Measurements from ENCODE around the gene WNT11. TPM values are rescaled to one million over a fixed set of nuclear protein-coding genes. Genes with fewer than 3 reads are reported as not detected.

The WNT11 gene
- total and polyA plus RNA-seq, 2 of the 13 experiments (the other 11 are each of a cell fraction or from before 2014, with no cell fraction given) = 0.34 to 0.66 TPM

DNA sequence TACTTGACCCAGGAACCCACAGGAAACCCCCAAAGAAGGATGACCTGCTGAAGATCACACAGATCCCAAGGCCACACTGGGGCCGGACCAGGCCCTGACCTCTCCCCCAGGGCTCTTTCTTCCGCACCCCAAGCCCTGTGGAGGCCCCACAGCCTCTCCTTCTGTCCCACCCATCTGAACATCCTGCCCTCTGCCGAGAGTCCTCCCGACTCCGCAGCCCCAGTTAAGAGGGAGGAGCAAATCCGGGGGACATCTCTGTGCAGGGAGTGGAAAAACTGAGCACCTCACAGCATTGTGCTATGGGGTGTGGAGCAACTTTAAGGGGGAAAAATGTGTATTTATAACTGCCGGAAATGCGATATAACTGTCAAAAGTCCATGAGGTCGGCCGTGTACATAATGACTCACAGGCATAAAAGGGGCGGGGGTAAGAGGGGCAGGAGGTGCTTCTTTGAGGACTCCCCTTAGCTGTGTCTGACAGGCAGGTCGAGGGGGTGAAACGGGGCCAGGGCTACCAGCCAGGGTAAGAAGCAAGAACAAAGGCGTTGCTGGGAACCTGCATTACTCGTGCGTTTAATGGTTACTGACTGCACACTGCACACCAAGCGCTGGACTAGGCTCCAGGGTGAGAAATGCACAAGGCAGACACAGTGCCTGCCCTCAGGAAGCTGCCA is 57.2 kb downstream of the WNT11 start (continued):
- TF ChIP-seq, protein P1, sequence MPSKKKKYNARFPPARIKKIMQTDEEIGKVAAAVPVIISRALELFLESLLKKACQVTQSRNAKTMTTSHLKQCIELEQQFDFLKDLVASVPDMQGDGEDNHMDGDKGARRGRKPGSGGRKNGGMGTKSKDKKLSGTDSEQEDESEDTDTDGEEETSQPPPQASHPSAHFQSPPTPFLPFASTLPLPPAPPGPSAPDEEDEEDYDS (CRISPR knock-in tag; IDR thresholded peaks at IDR 0.05) = no peak
- TF ChIP-seq NR2C2 (CRISPR knock-in tag; IDR thresholded peaks at IDR 0.05; ENCODE audit: borderline replicate concordance) (peak; percentile 24; the same call in 1 of the 2 replicates), TMF1 (CRISPR knock-in tag; IDR thresholded peaks at IDR 0.05; ENCODE audit: low read depth) (no peak), DMAP1 (CRISPR knock-in tag; IDR thresholded peaks at IDR 0.05) (no peak; the same call in 1 of the 2 replicates), ZNF562 (CRISPR knock-in tag; IDR thresholded peaks at IDR 0.05; ENCODE audit: borderline replicate concordance) (no peak), ZNF251 (CRISPR knock-in tag; IDR thresholded peaks at IDR 0.05) (no peak), AHR (CRISPR knock-in tag; IDR thresholded peaks at IDR 0.05) (no peak), PCBP1 (IDR thresholded peaks at IDR 0.05; ENCODE audit: borderline replicate concordance, low read depth, low read length) (no peak), NFKB2 (CRISPR knock-in tag; IDR thresholded peaks at IDR 0.05; ENCODE audit: borderline replicate concordance) (no peak), SP5 (CRISPR knock-in tag; IDR thresholded peaks at IDR 0.05; ENCODE audit: borderline replicate concordance, low read depth) (peak; percentile 49), RORA (CRISPR knock-in tag; IDR thresholded peaks at IDR 0.05) (no peak), SUZ12 (IDR thresholded peaks at IDR 0.05; ENCODE audit: low read depth, low read length) (no peak)
- TF ChIP-seq, protein P2, sequence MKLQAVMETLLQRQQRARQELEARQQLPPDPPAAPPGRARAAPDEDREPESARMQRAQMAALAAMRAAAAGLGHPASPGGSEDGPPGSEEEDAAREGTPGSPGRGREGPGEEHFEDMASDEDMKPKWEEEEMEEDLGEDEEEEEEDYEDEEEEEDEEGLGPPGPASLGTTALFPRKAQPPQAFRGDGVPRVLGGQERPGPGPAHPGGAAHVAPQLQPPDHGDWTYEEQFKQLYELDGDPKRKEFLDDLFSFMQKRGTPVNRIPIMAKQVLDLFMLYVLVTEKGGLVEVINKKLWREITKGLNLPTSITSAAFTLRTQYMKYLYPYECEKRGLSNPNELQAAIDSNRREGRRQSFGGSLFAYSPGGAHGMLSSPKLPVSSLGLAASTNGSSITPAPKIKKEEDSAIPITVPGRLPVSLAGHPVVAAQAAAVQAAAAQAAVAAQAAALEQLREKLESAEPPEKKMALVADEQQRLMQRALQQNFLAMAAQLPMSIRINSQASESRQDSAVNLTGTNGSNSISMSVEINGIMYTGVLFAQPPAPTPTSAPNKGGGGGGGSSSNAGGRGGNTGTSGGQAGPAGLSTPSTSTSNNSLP (IDR thresholded peaks at IDR 0.05; ENCODE audit: low read depth, low read length) = peak; percentile 47; the same call in 1 of the 2 replicates
- TF ChIP-seq, protein P3, sequence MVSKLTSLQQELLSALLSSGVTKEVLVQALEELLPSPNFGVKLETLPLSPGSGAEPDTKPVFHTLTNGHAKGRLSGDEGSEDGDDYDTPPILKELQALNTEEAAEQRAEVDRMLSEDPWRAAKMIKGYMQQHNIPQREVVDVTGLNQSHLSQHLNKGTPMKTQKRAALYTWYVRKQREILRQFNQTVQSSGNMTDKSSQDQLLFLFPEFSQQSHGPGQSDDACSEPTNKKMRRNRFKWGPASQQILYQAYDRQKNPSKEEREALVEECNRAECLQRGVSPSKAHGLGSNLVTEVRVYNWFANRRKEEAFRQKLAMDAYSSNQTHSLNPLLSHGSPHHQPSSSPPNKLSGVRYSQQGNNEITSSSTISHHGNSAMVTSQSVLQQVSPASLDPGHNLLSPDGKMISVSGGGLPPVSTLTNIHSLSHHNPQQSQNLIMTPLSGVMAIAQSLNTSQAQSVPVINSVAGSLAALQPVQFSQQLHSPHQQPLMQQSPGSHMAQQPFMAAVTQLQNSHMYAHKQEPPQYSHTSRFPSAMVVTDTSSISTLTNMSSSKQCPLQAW (CRISPR knock-in tag; IDR thresholded peaks at IDR 0.05) = no peak; the same call in 1 of the 2 replicates
- TF ChIP-seq, protein P4, sequence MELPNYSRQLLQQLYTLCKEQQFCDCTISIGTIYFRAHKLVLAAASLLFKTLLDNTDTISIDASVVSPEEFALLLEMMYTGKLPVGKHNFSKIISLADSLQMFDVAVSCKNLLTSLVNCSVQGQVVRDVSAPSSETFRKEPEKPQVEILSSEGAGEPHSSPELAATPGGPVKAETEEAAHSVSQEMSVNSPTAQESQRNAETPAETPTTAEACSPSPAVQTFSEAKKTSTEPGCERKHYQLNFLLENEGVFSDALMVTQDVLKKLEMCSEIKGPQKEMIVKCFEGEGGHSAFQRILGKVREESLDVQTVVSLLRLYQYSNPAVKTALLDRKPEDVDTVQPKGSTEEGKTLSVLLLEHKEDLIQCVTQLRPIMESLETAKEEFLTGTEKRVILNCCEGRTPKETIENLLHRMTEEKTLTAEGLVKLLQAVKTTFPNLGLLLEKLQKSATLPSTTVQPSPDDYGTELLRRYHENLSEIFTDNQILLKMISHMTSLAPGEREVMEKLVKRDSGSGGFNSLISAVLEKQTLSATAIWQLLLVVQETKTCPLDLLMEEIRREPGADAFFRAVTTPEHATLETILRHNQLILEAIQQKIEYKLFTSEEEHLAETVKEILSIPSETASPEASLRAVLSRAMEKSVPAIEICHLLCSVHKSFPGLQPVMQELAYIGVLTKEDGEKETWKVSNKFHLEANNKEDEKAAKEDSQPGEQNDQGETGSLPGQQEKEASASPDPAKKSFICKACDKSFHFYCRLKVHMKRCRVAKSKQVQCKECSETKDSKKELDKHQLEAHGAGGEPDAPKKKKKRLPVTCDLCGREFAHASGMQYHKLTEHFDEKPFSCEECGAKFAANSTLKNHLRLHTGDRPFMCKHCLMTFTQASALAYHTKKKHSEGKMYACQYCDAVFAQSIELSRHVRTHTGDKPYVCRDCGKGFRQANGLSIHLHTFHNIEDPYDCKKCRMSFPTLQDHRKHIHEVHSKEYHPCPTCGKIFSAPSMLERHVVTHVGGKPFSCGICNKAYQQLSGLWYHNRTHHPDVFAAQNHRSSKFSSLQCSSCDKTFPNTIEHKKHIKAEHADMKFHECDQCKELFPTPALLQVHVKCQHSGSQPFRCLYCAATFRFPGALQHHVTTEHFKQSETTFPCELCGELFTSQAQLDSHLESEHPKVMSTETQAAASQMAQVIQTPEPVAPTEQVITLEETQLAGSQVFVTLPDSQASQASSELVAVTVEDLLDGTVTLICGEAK (IDR thresholded peaks at IDR 0.05) = no peak
- TF ChIP-seq, protein P4 (CRISPR knock-in tag; IDR thresholded peaks at IDR 0.05) = no peak
